ENCODE data around the gene GCN1. TPM values are rescaled to one million over a fixed set of nuclear protein-coding genes. Genes with fewer than 3 reads are reported as not detected.

GCN1 gene
- total and polyA plus RNA-seq, 2 donors (not counting 3 experiments of a cell fraction or from before 2014, with no cell fraction given): 30.1 to 101 TPM

DNA sequence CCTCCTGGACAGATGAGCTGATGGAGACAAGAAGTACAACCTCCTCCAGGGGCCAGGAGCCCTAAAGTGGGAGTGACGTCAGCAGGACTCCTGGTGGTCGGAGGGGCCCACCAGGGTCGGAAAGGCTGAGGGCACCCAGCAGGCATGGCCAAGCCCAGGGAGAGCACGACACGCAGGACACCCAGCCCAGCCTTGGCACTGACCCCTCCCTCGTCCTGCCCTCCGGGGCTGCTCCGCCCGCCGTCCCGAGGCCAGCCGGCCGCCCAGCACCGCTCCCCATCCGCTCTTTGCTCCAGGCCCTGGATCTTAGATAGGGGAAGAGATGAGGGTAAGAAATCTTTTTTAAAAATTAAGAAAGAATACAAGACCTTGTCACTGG lies 20.8 kb upstream of the GCN1 start:
- peaks cover 28 to 75% of the 10 kb centered on the region in 2 experiments for H3K36me3 ChIP-seq (ENCODE audit: control insufficient read depth in 2 of 2, extremely low read depth in 1 of 2, insufficient read depth in 2 of 2, low read length in 2 of 2)
- no TSS peak for BruUV-seq (replicated peaks)

More for the DNA sequence above, 20.8 kb upstream of the GCN1 start:
- Histone ChIP-seq H3K9me1 (replicated peaks; ENCODE audit: control insufficient read depth, extremely low read depth, insufficient read depth, low read length) (no peaks in the 10 kb centered on the region), H3K4me3 (replicated peaks in 1 of 3; ENCODE audit: insufficient read depth in 1 of 3, low read depth in 1 of 3, low read length in 3 of 3) (no peak overlapping the region), H3K27ac (ENCODE audit: insufficient read depth, low read depth, low read length) (no peak overlapping the region), H3K9me3 (replicated peaks; ENCODE audit: control insufficient read depth, insufficient read depth, low read length) (no peaks in the 10 kb centered on the region), H3K4me1 (ENCODE audit: control insufficient read depth, extremely low read depth, insufficient read depth, low read length) (no peaks in the 10 kb centered on the region), H3K4me2 (ENCODE audit: insufficient read depth, low read length) (no peak overlapping the region), H4K20me1 (replicated peaks; ENCODE audit: control insufficient read depth, extremely low read depth, insufficient read depth, low read length) (no peaks in the 10 kb centered on the region), H2AFZ (ENCODE audit: low read depth, low read length) (no peak overlapping the region), H3K9ac (replicated peaks; ENCODE audit: extremely low read depth, insufficient read depth, low read length) (no peak overlapping the region), H3K27me3 (ENCODE audit: control insufficient read depth in 2 of 2, insufficient read depth in 2 of 2, low read length in 2 of 2) (no peaks in the 10 kb centered on the region), H3K79me2 (ENCODE audit: control insufficient read depth, insufficient read depth, low read length) (peaks cover 5% of the 10 kb centered on the region)
- FAIRE-seq (no peak), DNase-seq (ENCODE audit: low read depth, low spot score) (no peak)
- dilution Hi-C loops (cut with MboI; ENCODE audit: extremely low pct_ligation_motif_present, low sequenced_read_pairs): no loop called here
- TF ChIP-seq JUN (IDR thresholded peaks at IDR 0.05; ENCODE audit: borderline replicate concordance, insufficient read depth, insufficient read length, low read depth): no peak
- no peak for TF ChIP-seq GATA2 (IDR thresholded peaks at IDR 0.05; ENCODE audit: insufficient read depth, insufficient read length, low read depth, low read length)
- TF ChIP-seq, protein P1, sequence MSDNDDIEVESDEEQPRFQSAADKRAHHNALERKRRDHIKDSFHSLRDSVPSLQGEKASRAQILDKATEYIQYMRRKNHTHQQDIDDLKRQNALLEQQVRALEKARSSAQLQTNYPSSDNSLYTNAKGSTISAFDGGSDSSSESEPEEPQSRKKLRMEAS (IDR thresholded peaks at IDR 0.05; ENCODE audit: insufficient read depth, insufficient read length): no peak
- TF ChIP-seq, protein P2, sequence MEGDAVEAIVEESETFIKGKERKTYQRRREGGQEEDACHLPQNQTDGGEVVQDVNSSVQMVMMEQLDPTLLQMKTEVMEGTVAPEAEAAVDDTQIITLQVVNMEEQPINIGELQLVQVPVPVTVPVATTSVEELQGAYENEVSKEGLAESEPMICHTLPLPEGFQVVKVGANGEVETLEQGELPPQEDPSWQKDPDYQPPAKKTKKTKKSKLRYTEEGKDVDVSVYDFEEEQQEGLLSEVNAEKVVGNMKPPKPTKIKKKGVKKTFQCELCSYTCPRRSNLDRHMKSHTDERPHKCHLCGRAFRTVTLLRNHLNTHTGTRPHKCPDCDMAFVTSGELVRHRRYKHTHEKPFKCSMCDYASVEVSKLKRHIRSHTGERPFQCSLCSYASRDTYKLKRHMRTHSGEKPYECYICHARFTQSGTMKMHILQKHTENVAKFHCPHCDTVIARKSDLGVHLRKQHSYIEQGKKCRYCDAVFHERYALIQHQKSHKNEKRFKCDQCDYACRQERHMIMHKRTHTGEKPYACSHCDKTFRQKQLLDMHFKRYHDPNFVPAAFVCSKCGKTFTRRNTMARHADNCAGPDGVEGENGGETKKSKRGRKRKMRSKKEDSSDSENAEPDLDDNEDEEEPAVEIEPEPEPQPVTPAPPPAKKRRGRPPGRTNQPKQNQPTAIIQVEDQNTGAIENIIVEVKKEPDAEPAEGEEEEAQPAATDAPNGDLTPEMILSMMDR (IDR thresholded peaks at IDR 0.05; ENCODE audit: extremely low read depth in 1 of 2, insufficient read depth in 1 of 2, low read depth in 1 of 2, low read length in 2 of 2): no peak
- ChIA-PET CTCF (no interaction called here), POLR2A (interaction anchor here (1.7 kb wide), 1 partner anchor 14 kb away, joined by 7 read pairs; the partner anchor contains the start of gene RPLP0)
- intact Hi-C loops (cut with micrococcal nuclease): no loop called here

All from endothelial cell of umbilical vein (primary cell).